DMS114 treated with DMSO at 0.1 percent for 48 hours (cell line): ENCODE data around the gene PRSS3.
"Not testable (repeated sequence)": the region's sequence is repeated elsewhere in the genome, so short reads cannot be mapped to it uniquely, and the experiment has no call there.

Source experiments
- DNase-seq: peaks from one replicate; lab custom pipeline; 2025; ENCODE audit not compliant: unreplicated experiment; lab: John Stamatoyannopoulos, UW

PRSS3 gene

DNA sequence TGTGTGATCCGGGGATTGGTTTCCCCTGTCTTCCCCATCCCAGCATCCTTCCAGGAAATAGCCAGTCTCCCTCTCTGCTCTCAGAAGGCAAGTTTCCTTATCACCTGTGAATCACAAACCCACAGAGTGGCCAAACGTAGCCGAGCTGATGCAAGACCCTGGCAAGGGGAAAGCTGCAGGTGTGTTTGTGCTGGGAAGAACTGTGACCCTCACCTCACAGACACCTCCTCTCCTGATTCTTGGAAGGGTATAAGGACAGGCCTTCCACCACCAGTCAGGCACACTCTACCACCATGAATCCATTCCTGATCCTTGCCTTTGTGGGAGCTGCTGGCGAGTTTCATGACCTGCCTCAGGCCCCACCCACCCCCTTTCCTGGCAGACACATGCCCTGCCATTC lies at the start of gene PRSS3:
PRSS3 (plus strand) TSS at position 281 of the 400 bp plus-strand sequence; CDS start at position 294, 13 bp downstream.
- no peak for DNase-seq

DNA sequence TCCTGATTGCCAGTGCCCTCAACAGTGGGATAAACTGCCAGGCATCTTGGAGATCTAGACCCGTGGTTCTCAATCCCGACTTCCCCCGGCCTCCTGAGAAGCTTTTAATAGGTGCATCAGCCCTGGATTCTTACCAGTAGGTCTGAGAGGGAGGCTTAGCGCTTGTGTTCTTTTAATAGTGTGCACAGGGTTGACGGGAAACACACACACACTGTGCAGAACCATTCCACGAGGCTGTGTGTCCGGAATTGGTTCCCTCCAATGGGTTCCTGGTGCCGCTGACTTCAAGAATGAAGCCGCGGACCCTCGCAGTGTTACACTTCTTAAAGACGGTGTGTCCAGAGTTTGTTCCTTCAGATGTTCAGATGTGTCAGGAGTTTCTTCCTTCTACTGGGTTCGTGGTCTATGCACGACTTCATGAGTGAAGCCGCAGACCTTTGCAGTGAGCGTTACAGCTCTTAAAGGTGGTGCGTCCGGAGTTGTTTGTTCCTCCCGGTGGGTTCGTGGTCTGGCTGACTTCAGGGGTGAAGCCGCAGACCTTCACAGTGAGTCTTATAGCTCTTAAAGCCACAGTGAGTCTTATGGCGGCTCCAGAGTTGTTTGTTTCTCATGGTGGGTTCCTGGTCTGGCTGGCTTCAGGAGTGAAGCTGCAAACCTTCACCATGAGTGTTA lies 46.6 kb upstream of the PRSS3 start:
- DNase-seq, result no peak

DNA sequence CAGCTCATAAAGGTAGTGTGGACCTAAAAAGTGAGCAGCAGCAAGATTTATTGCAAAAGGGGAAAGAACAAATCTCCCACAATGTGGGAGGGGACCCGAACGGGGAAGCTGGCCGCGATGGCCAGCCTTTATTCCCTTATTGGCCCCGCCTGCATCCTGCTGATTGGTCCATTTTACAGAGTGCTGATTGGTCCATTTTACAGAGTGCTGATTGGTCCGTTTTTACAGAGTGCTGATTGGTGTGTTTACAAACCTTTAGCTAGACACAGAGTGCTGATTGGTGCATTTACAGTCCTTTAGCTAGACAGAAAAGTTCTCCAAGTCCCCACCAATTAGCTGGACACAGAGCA lies 46.1 kb upstream of the PRSS3 start:
- not testable (repeated sequence) for DNase-seq

DNA sequence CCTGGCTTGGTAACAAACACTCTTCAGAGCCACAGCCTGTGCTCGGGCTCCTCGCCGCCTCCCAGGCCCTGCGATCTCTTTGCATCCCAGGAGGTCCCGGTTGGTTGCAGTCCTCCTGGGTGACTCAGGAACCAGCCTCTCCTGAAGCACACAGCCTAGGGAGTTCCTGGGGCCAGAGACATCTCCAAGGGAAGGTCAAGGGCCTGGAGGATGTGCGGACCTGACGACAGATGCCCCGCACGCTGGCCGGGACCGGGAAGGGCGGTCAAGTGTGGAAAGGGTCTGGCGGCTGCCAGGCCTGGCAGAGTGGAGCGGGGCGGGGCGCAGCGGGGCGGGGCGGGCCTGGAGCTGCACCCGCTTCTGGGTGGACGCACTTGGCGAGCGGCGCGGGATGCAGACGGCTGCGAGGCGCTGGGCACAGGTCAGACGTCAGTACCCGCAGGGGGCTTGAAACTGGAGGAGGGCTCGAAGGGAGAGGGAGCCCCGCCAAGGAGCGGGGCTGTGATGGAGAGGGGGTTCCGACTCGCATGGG lies 45.0 kb upstream of the PRSS3 start:
- DNase-seq, result no peak

DNA sequence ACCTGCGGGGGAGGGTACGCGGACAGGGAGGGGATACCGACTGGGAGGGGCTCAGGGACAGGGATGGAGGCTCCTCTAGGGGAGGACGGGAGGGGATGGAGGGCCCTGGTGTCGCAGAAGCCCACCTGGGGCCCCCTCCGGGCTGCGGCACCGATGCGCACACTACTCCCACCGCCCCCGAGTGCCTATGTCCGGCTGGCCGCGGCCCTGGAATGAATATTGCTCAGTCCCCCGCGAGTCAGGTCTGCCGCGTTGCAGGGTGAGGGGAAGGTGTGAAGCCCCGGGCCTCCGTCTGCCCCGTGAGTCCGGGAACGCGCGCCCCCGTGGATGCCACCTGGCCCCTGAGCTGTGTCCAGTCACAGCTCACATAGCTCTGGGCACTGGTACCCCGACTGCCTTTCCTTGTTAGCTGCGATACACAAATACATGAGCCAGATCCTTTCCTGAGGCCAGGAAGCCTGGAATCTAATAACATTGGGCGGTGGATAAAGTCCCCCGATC lies 44.5 kb upstream of the PRSS3 start:
- DNase-seq, result no peak

DNA sequence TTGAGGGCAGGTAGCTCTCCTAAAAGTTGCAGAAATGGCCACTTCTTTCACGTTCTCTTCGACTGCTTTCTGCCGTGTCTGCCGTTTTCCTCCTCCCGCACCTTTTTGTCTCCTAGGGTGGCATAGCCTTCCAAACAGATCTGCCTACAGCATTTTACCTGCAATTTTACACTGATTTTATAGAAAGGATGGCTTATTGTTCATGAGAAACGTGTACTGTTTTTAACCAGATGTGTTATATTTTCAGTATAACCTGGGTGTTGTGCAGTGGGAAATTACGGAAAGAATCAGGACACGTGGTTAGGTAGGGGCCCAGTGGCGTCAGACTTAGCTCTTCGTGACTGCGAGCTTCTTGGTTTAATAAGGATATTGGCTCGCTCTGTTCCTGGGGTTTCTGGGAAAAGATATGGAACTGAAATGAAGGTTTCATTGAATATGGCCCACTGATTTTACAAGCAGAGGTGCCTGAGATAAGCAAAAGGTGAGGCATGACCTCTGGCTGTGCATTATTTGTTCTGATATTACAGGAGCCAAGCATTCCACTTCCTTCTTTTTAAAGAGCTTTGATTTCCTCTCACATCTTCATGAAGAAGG lies 43.7 kb upstream of the PRSS3 start:
- no peak for DNase-seq

DNA sequence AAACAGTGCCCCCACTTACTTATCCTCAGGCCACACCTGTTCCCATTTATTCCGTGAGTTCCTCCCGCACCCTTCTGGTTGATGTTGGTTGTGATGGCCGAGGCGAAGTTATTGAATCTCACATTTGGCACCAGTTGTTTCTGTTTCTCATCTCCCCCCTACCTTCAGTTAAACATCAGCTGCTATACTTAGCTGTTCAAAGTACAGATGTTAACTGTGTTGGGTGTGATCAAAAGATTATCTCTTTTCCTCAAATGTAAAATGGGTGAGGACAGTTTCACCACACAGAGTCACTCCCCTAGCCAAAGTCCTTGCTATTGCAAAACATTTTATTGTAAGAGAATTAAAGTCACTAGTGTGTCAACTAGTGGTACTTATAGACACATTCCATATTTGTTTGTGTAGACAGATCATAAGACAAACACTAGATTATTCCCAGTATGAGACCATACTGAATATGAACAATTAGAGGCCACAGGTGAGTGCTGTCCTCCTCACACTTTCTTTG lies 43.2 kb upstream of the PRSS3 start:
- no peak for DNase-seq

DNA sequence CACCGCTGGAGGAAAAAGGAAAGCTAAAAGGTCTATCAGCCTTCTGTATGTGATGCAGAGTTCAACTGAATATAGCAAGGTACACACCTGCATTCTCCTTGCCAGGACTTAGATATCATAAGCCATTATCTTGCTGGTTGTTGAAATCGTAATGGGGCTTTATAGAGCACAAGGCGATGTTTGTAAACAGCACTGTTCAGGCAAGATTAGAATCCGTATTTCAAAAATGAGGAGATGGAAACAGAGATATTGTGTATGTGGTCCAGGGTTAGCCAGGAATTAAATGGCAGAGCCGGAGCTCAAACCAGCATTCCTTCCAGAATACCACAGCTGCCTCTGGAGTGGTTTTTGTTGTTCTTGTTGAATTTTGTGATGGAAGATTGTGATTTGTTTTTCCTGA lies 42.6 kb upstream of the PRSS3 start:
- not testable (repeated sequence) for DNase-seq

DNA sequence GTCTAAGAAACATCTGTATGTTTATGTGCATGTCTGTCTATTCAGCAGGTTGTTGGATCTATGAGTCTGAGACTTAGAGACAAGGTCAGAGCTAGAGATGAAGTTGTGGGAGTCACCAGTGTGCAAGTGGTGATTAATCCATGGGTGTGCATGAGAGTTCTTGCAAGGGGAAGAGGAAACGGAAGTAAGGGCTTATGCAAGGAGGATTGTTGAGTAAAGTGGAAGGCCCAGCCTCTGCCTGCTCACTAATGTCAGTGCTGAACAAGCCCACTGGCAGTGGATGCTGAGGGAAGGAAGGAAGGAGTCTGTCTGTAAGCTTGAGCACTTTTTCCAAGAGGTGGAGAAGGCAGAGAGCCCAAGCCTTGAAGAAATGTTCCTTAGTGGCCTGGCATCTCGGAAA lies 35.7 kb upstream of the PRSS3 start:
- DNase-seq, result not testable (repeated sequence)

DNA sequence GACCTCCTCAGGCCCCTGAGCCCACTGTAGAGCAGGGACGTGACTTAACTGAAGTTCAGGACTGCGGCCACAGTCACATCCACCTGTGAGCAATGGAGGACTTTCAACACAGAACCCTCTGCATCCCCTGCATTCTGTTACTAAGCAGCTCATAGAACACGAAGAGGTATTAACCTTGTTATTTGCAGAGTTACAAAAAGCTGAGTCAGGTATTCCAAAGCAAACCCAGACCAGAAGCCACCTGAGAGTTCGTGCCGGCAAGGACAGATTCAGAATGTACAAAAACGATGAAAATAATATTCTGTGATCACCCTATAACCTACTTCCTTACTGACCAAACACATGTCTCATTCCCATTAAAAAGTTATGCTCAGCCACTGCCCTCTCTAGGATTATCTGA lies 33.0 kb upstream of the PRSS3 start:
- no peak for DNase-seq

DNA sequence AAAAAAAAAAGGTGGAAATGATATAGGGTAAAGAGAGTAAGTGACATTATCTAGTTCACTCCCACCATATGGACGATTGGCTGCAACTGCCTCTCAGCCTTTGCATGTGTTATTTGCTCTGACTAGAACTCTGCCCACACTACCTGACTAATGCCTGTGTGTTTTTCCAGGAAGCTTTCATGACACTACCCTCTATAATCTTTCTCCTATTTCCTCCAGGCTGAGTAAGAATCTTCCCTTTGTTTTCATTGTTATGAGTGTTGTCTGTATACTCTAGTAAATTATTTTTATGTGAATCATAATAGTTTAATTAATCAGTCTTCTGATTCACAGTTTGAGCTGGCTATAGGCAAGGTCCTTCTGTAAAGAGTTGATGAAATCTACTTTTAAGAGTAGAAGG lies 31.7 kb upstream of the PRSS3 start:
- DNase-seq, result not testable (repeated sequence)

DNA sequence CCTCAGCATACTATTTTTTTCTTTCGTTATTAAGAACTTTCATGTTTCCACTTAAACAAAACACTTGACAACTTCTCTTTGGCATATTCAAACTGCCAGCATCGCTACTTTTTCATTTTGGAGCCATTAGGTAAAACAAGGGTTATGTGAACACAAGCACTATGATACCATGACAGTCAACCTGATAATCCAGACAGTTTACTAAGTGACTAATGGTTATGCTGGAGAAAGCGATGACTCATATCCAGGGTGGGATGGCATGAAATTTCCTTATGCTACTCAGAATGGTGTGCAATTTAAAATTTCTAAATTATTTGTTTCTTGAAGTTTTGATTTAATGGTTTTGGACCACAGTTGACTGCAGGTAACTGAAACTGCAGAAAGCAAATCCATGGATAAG lies 29.9 kb upstream of the PRSS3 start:
- no peak for DNase-seq

DNA sequence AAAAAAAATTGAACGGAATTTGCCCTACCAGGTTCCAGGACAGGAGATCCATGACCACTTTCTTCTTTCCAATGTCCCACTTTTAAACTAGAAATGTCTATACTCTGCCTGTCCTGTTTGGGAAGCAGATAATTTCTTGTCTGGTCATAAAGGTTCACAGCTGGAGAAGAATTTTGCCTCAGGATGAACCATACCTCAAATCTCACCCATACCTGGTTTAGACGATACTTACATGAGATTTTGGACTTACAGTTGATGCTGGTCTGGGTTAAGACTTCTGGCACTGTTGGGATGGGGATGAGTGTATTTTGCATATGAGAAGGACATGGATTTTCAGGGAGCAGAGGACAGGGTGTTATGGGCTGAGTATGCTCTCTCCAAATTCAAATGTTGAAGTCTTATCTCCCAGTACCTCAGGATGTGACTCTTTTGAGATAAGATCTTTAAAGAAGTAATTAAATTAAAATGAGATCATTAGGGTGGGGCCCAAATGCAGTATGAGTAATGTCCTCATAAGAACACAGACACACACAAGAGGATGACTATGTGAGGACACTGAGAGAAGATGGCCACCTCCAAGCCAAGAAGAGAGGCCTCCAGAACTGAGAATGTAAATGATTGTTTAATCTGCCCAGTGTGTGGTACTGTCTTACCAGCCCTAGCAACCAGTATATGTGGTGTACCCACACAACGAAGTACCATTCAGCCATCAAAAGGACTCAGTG lies 25.0 kb upstream of the PRSS3 start:
- not testable (repeated sequence) for DNase-seq

DNA sequence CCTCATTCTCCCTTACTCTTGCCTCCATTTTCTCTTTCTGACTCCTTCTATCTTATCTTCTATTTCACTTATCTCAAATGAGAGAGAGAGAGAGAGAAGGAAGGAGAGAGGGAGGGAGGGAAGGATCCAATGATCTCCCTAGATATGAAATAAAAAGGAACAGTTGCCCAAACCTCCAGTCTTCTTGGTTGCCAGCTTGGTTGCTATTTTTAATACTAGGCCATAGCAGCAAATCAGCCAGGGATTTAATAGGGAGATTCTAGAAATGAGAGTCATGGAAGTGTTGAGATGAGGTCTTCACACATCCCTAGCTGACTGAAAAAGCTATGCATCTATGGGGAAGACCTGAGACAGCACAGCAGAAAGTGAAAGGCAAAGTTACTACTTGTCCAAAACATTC lies 22.2 kb upstream of the PRSS3 start:
- not testable (repeated sequence) for DNase-seq

DNA sequence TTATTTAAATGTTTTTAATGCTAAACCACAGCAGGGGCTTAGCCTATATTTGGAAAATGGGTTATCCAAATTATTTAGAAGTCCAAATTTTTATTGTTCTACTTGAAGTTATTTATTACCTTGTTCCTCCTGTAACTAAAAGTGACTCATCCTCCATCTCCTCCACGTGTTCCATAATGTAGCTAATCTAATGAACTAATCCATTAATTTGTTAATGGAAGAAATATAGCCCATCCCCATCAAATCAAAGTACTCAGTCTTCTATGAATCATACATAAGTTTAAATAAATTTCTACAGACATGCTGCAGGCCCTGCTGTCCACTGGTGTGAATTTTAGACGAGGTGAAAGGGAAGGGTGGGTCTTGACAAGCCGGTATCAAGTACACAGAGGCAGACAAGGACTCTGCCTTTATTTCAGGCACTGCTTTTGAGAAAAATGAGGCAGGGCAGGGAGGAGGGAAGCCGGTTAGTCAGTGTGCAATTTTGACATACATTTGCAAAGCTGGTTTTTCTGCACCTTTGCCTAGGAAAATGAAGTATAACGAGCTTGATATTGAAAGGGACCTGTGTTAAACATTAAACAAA lies 21.2 kb upstream of the PRSS3 start:
- DNase-seq, result not testable (repeated sequence)

DNA sequence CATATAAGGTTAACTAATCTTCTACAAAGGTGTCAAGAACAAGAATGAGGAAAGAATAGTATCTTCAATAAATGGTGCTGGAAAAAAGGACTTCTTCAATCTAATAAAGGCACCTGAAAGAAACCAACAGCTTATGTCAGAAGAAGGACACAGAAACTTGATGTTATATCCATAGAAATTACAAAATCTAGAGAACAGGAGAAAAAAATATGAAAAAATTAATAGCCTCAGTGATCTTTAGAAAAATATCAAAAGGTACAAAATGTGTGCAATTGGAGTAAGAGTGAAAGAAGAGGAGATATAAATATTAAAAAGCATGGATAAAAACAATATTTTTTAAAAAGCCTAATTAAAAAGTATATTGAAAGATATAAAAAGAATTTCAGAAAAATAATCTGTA lies 18.8 kb upstream of the PRSS3 start:
- no peak for DNase-seq

DNA sequence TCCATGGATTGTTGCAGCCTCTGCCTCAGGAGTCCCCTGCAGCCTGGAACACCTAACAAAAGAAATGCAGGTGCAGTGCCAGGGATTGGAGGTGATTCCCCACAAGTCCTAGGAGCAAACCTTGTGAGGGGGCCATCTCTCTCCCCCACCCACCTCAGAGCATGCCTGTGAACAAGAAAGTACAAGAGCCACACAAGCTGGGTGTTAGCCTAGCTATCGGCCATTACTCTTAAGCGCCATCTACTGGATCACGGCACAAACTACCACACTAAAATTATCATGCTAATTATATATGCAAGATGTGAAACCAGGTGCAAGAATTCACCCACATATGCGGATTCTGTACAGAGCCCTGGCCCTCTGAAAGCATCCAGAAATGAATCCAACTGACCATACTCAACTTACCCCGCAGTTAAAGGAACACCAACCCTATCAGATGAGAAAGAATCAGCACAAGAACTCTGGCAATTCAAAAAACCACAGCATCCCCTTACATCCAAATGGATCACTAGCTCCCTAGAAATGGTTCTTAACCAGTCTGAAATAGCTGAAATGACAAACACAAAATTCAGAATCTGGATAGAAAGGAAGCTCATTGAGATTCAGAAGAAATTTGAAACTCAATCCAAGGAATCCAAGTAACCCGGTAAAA lies 16.5 kb upstream of the PRSS3 start:
- DNase-seq, result peak; percentile 62

DNA sequence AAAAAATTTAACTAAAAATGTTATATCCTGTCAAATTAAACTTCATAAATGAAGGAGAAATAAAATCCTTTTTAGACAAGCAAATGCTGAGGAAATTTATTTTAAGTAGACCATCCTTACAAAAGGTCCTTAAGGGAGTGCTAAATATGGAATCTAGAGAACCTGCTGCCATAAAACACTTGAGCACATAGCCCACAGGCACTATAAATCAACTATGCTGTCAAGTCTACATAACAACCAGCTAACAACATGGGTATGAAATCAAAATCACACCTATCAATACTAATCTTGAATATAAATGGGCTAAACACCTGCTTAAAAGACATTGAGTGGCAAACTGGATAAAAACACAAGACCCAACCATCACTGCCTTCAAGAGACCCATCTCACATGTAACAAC lies 15.1 kb upstream of the PRSS3 start:
- no peak for DNase-seq

DNA sequence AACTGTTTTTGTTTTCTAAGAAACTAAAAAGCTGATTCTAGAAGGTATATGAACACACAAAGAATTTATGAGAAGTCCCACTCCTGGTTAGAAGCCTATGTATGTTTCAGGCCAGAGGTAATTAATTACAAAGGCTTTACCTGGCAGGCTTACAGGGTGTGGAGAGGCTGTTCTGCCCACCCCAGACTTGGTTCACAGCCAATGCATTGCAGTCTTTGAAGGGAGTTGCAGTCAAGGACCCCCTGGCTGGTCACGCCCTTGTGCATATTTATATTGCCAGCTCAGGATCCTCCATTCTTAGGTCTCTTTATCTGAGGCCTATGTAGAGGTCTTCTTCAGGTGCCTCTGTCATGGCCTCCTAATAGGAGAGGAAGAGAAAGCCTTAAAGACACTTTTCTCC lies 13.6 kb upstream of the PRSS3 start:
- DNase-seq, result no peak

DNA sequence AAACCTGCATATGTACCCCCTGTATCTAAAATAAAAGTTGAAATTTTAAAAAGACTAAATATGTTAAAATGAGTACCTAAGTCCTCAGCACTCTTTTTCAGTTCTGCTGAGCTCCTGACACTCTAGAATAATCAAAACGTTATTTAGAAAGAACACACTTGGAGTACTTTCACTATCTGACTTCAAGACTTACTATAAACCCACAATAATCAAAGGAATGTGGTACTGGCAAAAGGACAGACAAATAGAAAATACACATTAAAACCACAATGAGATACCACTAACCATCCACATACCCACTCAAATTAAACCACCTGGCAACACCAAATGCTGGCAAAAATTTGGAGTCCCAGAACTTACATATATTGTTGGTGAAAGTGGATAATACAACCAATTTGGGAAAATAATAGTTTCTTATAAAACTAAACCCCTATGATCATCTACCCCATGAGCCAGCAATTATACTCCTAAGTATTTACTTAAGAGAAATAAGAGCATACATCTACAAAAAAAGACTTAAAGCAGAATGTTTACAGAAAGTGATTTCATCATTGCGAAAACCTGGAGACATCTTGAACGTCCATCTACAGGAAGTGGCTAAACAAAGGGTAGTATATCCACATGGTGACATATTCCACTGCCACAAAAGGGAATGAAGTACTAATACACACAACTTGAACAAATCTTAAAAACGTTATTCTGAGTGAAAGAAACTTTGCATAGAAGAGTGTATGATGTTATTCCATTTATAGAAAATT lies 12.8 kb upstream of the PRSS3 start:
- no peak for DNase-seq
